Measurements from ENCODE around the gene ASS1.

The ASS1 gene

DNA sequence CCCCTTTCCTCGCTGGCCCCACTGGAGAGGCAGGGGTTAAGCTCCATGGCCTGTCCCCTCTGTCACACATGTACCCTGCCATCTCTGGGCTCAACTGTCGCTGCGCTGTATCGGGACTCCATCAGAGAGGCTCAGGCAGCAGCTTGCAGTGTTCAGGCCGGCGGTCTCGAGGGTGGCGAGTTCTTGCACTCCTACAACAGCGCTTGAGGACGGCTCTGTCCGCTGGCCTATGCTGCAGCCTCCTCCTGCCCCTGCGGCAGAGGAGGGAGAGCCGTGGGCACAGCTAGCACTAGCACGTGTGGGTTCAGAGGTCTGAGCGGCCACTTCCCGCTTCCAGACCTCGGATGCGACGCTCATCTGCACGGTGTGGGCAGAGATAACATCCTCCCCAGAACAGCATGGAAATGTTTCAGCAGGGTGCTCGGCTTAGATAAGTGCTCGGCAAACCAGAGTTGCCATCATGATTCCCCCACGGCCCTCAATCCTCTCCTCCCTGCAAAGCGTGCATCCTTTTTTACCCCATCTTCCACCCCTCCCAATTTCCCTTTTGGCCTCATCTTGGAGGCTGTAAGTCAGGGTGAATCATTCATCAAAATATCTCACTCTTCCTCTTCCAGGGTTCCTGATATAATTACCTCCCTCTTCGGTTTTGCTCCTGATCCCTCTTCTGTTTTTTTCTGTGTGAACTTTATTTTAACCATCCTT lies 92.7 kb downstream of the ASS1 start:
- DNase-seq: no peak

- DNase-seq: no peak
Observed at GRCh38 chr9:130539420-130540223, 94.9 kb downstream of the ASS1 start.

GRCh38 chr9:130541533-130541932 lies 96.8 kb downstream of the ASS1 start:
- DNase-seq: no peak

GRCh38 chr9:130542038-130542437 lies 97.3 kb downstream of the ASS1 start:
- DNase-seq: no peak

DNA sequence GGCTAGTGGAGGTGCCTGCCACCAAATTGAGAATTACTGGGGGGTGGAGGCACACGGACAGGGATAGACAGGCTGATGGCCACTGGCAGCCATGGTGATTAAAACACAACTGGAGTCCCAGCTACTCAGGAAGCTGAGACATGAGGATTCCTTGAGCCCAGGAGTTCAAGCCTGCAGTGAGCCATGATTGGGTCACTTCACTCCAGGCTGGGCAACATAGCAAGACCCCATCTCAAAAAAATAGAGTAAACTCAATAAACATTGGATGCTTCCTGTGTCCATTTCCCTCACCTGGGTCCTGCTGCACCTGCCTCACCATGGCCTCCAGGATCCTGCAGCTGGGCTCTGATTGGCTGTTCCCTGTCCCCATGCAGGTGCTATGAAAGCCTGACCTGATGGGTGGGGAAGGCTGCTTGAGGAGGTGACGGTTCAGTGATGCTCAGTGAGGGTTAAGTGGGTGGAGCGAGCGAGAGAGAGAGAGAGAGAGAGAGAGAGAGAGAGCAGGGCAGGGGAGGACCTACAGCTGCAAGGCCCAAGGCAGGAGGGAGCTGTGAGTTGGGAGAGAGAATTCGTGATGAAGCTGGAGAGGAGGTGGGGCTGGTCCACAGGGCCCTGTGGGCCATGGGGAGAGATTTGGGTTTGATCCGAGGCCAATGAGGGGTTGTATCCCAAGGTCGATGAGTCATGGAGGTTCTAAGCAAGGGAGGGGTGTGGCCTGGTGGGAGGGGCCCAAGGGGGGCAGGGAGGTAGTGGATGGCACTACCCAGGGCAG lies 97.9 kb downstream of the ASS1 start:
- DNase-seq: no peak

GRCh38 chr9:130543368-130543767 lies 98.6 kb downstream of the ASS1 start:
- no peak for DNase-seq

GRCh38 chr9:130543859-130544258 lies 99.1 kb downstream of the ASS1 start:
- DNase-seq: no peak

DNA sequence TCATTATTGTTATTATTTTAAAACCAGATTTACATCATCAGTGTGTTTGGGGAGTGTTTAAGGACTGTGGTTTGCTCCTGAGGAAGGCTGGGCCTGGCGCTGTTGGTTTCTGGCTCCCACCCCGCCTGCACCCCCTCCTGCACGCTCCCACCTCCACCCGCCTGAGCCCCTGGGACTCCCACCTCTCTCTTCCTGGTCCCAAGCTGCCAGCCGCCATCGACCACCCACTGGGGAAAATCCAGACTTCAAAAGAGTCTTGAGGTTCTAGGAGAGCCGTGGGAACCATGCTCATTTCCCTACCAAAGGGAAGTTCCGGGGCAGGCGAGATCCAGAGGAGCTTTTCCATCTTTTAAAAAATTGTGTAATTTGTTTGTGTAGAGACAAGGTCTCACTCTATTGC lies 99.6 kb downstream of the ASS1 start:
- no peak for DNase-seq

- no peak for DNase-seq
Observed at GRCh38 chr9:130548103-130548502, 103.3 kb downstream of the ASS1 start.

DNA sequence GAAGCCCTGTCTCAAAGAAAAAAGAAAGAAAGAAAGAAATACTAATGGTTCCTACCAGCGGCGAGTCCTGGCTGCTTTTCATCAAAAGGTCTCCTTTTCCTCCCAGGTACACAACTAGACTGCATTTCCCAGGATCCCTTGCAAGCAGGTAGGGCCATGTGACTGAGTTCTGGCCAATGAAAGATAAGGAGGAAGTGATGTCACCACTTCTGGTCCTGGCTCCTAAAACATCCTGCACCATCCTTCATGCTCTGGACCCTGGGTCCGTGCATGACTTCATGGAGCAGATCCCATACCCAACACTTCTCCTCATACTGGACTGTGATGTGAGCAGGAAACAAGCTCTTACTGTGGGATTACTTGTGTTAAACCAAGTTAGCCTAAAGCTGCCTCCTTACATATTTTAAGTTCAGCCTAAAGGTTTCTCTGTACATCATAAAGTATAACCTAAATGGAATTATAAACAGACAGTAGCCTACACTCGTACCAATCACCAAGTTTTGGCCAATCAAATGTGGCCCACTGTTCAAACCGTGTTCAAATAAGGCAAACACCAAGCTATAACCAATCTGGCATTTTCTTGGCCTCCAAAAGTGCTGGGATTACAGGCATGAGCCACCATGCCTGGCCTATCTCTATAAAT lies 104.5 kb downstream of the ASS1 start:
- DNase-seq: no peak
